T-helper 1 cell treated with Interleukin-12 subunit alpha and Interleukin-12 subunit beta and Interleukin-4 antibody, amounts not matched to agents 30 ng/mL and 1 ng/mL, for 36 hours (primary cell): ENCODE data around the gene POM121. TPM values are rescaled to one million over a fixed set of nuclear protein-coding genes. Genes with fewer than 3 reads are reported as not detected.
"Not testable (repeated sequence)": the region's sequence is repeated elsewhere in the genome, so short reads cannot be mapped to it uniquely, and the experiment has no call there.

Experiments used
- intact Hi-C: fragments of 100-400 bp; cut with micrococcal nuclease; formaldehyde crosslinking; loops from one replicate; pipeline ENCODE4 v1.15.1; 2024
- total RNA-seq: library from RNA; stranded (reverse); gene quantifications from 2 replicates; pipeline ENCODE4 v1.2.3, GENCODE V29; 2022

The POM121 gene
- total RNA-seq, 1 donor from 2014 or later = 58.3 TPM

GRCh38 chr7:72990146-72990913, 65.4 kb downstream of the POM121 start:
- intact Hi-C loops = not testable (repeated sequence)

DNA sequence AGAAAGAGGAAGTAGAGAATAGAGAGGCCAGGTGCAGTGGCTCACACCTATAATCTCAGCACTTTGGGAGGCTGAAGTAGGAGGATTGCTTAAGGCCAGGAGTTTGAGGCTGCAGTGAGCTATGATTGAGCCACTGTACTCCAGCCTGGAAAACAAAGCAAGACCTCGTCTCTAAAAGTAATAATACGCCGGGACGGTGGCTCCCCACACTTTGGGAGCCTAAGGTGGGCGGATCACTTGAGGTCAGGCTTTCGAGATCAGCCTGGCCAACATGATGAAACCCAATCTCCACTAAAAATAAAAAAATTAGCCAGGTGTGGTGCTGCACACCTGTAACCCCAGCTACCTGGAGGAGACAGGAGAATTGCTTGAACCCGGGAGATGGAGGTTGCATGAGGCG, 70.6 kb downstream of the POM121 start:
- intact Hi-C loops = not testable (repeated sequence)

DNA sequence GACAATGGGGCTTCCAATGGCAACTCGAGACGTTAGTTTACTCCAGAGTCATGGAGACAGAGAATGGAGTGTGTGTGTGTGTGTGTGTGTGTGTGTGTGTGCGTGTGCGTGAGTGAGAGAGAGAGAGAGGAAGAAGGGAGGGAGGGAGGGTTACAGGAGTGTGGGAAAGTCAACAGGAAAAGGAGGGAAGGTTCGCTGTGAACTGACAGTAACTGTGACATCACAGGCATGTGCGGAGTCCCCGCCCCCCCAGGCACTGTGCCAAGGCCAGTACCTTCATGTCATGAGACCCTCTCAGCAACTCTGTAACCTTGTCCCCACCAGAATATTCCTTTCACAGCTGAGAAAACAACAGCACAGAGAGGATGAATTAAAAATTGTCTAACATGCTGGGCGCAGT, 72.6 kb downstream of the POM121 start:
- intact Hi-C loops = not testable (repeated sequence)

DNA sequence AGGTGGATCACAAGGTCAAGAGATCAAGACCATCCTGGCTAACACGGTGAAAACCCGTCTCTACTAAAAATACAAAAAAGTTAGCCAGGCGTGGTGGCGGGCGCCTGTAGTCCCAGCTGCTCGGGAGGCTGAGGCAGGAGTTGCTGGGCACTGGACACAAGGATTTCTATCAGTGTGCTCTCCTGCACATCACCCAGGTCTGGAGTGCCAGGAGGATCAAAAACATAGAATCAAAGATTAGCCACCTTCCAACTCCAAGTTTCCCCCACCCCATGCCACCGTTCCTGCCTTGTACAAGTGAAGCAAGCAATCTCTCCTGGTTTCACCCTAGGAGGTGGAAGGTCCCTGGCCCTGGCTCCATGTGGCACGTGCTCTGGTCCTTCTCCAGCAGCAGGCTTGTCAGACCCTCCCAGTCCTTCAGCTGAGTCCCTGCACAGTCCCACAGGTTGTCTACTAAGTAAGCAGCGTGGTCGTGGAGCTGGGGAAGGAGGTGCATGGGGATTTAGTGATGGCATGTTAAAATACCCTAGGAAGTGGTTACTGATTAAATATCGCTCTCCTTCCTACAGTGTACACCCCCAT, 73.1 kb downstream of the POM121 start:
- intact Hi-C loops = not testable (repeated sequence)

Other genes starting within 250 kb of the POM121 start
- gene TYW1B, start 96.9 kb upstream of the POM121 start, total RNA-seq = 3.3 and 3.9 TPM in 2 replicates
- gene TRIM74, start 44.4 kb downstream of the POM121 start, total RNA-seq = 2.6 and 3.3 TPM in 2 replicates
- gene SPDYE8, start 104.7 kb downstream of the POM121 start, total RNA-seq = not detected in 2 replicates
- gene SPDYE11, start 132.8 kb downstream of the POM121 start, total RNA-seq = not detected in 2 replicates
- not detected in 2 replicates for gene SPDYE9, start 160.9 kb downstream of the POM121 start, total RNA-seq